ENCODE results near the gene SYT3. TPM values are rescaled to one million over a fixed set of nuclear protein-coding genes. Genes with fewer than 3 reads are reported as not detected.

The SYT3 gene
- total and polyA plus RNA-seq, 2 experiments from 2014 or later = 10.0 to 25.5 TPM

DNA sequence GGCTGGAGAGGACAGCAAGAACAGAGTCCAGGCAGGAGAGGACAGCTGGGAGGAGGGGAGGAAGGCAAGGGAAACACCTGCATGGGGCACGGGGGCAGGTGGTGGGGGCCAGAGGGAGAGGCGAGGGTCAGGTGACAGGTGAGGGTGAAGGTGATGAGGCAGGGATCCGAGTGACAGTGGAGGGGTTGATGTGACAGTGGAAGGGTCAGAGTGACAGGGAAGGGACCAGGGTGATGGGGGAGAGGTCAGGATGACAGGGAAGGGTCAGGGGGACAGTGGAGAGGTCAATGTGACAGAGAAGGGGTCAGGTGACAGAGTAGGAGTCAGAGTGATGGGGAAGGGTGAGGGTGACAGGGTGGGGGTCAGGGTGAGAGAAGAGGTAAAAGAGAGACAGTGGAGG is 38.6 kb upstream of the SYT3 start:
- peaks cover 17% of the 10 kb centered on the region for H3K27me3 Mint-ChIP-seq (ENCODE audit: insufficient read depth, low read depth, poor library complexity)
- DNase-seq (ENCODE audit: low spot score) (no peak), ATAC-seq (no peak)
- H3K36me3 Mint-ChIP-seq (ENCODE audit: low read depth) = peaks cover 59% of the 10 kb centered on the region
- no peaks in the 10 kb centered on the region for H3K36me3 ChIP-seq (ENCODE audit: insufficient read depth)
- H3K9me3 Mint-ChIP-seq = peaks cover 96% of the 10 kb centered on the region
- H3K27me3 ChIP-seq (ENCODE audit: insufficient read depth) = peaks cover 62% of the 10 kb centered on the region
- H3K27ac Mint-ChIP-seq = no peak overlapping the region
- H3K4me2 ChIP-seq = peak overlapping the region; percentile 75
- peak overlapping the region; percentile 38; the same call in 1 of the 2 replicates for H3K4me3 ChIP-seq
- H3K9me2 ChIP-seq (ENCODE audit: insufficient read depth) = no peaks in the 10 kb centered on the region
- no peaks in the 10 kb centered on the region for H3K79me2 ChIP-seq (replicated peaks; ENCODE audit: insufficient read depth)
- H3F3A ChIP-seq (replicated peaks; ENCODE audit: low read depth) = peaks cover 9% of the 10 kb centered on the region; the same call in 1 of the 2 replicates
- no peaks in the 10 kb centered on the region for H3K4me1 Mint-ChIP-seq
- H2AFZ ChIP-seq = no peak overlapping the region
- H3K4me1 ChIP-seq (ENCODE audit: insufficient read depth) = peaks cover 35% of the 10 kb centered on the region
- H4K20me1 ChIP-seq (replicated peaks; ENCODE audit: insufficient read depth) = no peaks in the 10 kb centered on the region
- TF ChIP-seq, protein P1, sequence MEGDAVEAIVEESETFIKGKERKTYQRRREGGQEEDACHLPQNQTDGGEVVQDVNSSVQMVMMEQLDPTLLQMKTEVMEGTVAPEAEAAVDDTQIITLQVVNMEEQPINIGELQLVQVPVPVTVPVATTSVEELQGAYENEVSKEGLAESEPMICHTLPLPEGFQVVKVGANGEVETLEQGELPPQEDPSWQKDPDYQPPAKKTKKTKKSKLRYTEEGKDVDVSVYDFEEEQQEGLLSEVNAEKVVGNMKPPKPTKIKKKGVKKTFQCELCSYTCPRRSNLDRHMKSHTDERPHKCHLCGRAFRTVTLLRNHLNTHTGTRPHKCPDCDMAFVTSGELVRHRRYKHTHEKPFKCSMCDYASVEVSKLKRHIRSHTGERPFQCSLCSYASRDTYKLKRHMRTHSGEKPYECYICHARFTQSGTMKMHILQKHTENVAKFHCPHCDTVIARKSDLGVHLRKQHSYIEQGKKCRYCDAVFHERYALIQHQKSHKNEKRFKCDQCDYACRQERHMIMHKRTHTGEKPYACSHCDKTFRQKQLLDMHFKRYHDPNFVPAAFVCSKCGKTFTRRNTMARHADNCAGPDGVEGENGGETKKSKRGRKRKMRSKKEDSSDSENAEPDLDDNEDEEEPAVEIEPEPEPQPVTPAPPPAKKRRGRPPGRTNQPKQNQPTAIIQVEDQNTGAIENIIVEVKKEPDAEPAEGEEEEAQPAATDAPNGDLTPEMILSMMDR (conservative IDR thresholded peaks at IDR 0.05; ENCODE audit: low read depth in 2 of 2) = no peak
- TF ChIP-seq, protein P2, sequence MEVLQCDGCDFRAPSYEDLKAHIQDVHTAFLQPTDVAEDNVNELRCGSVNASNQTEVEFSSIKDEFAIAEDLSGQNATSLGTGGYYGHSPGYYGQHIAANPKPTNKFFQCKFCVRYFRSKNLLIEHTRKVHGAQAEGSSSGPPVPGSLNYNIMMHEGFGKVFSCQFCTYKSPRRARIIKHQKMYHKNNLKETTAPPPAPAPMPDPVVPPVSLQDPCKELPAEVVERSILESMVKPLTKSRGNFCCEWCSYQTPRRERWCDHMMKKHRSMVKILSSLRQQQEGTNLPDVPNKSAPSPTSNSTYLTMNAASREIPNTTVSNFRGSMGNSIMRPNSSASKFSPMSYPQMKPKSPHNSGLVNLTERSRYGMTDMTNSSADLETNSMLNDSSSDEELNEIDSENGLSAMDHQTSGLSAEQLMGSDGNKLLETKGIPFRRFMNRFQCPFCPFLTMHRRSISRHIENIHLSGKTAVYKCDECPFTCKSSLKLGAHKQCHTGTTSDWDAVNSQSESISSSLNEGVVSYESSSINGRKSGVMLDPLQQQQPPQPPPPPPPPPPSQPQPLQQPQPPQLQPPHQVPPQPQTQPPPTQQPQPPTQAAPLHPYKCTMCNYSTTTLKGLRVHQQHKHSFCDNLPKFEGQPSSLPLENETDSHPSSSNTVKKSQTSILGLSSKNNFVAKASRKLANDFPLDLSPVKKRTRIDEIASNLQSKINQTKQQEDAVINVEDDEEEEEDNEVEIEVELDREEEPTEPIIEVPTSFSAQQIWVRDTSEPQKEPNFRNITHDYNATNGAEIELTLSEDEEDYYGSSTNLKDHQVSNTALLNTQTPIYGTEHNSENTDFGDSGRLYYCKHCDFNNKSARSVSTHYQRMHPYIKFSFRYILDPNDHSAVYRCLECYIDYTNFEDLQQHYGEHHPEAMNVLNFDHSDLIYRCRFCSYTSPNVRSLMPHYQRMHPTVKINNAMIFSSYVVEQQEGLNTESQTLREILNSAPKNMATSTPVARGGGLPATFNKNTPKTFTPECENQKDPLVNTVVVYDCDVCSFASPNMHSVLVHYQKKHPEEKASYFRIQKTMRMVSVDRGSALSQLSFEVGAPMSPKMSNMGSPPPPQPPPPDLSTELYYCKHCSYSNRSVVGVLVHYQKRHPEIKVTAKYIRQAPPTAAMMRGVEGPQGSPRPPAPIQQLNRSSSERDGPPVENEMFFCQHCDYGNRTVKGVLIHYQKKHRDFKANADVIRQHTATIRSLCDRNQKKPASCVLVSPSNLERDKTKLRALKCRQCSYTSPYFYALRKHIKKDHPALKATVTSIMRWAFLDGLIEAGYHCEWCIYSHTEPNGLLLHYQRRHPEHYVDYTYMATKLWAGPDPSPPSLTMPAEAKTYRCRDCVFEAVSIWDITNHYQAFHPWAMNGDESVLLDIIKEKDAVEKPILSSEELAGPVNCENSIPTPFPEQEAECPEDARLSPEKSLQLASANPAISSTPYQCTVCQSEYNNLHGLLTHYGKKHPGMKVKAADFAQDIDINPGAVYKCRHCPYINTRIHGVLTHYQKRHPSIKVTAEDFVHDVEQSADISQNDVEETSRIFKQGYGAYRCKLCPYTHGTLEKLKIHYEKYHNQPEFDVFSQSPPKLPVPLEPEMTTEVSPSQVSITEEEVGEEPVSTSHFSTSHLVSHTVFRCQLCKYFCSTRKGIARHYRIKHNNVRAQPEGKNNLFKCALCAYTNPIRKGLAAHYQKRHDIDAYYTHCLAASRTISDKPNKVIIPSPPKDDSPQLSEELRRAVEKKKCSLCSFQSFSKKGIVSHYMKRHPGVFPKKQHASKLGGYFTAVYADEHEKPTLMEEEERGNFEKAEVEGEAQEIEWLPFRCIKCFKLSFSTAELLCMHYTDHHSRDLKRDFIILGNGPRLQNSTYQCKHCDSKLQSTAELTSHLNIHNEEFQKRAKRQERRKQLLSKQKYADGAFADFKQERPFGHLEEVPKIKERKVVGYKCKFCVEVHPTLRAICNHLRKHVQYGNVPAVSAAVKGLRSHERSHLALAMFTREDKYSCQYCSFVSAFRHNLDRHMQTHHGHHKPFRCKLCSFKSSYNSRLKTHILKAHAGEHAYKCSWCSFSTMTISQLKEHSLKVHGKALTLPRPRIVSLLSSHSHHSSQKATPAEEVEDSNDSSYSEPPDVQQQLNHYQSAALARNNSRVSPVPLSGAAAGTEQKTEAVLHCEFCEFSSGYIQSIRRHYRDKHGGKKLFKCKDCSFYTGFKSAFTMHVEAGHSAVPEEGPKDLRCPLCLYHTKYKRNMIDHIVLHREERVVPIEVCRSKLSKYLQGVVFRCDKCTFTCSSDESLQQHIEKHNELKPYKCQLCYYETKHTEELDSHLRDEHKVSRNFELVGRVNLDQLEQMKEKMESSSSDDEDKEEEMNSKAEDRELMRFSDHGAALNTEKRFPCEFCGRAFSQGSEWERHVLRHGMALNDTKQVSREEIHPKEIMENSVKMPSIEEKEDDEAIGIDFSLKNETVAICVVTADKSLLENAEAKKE (CRISPR knock-in tag; IDR thresholded peaks at IDR 0.05) = no peak
- TF ChIP-seq CREB1 (CRISPR knock-in tag; IDR thresholded peaks at IDR 0.05; ENCODE audit: low read depth) = no peak
- no peak overlapping the region for H3K4me3 Mint-ChIP-seq
- no peak overlapping the region for H3K27ac ChIP-seq (ENCODE audit: low read depth)

DNA sequence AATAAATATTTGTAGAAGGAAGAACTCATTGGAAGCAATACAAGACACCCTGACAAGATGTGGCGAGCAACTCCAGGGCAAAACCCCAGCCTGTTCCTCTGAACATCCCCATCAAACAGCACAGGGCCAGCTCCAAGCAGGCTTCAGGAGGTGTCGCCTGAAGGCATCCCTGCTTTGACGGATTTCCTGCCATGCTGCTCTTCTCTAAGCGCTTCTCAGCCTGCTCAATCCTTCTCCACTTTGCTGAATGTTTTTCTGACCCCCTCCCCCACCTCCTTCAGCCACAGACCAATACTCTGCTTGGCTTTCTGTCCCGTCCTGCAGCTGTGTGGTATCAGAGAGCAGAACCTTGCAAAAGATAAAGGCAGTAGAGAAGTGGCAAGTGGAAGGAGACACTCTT is 38.0 kb upstream of the SYT3 start:
- peaks cover 96% of the 10 kb centered on the region for H3K9me3 Mint-ChIP-seq
- Histone ChIP-seq H3K4me1 (ENCODE audit: insufficient read depth) (peaks cover 40% of the 10 kb centered on the region), H3K4me2 (peak overlapping the region; percentile 75), H2AFZ (no peak overlapping the region), H3K27me3 (ENCODE audit: insufficient read depth) (peaks cover 62% of the 10 kb centered on the region), H4K20me1 (replicated peaks; ENCODE audit: insufficient read depth) (no peaks in the 10 kb centered on the region), H3K4me3 (peak overlapping the region; percentile 38), H3K79me2 (replicated peaks; ENCODE audit: insufficient read depth) (no peaks in the 10 kb centered on the region), H3F3A (replicated peaks; ENCODE audit: low read depth) (peaks cover 9% of the 10 kb centered on the region; the same call in 1 of the 2 replicates), H3K9me2 (ENCODE audit: insufficient read depth) (no peaks in the 10 kb centered on the region), H3K27ac (ENCODE audit: low read depth) (0 out of 2 replicates have a peak overlapping the region, but pooled peaks have one; percentile 14), H3K36me3 (ENCODE audit: insufficient read depth) (no peaks in the 10 kb centered on the region)
- H3K36me3 Mint-ChIP-seq (ENCODE audit: low read depth) = peaks cover 64% of the 10 kb centered on the region
- DNase-seq (ENCODE audit: low spot score) (peak; percentile 45), ATAC-seq (no peak)
- peaks cover 17% of the 10 kb centered on the region for H3K27me3 Mint-ChIP-seq (ENCODE audit: insufficient read depth, low read depth, poor library complexity)
- H3K4me1 Mint-ChIP-seq = no peaks in the 10 kb centered on the region
- no peak overlapping the region for H3K27ac Mint-ChIP-seq
- no peak overlapping the region for H3K4me3 Mint-ChIP-seq
- TF ChIP-seq, protein P1 (conservative IDR thresholded peaks at IDR 0.05; ENCODE audit: low read depth in 2 of 2) = no peak
- TF ChIP-seq, protein P3, sequence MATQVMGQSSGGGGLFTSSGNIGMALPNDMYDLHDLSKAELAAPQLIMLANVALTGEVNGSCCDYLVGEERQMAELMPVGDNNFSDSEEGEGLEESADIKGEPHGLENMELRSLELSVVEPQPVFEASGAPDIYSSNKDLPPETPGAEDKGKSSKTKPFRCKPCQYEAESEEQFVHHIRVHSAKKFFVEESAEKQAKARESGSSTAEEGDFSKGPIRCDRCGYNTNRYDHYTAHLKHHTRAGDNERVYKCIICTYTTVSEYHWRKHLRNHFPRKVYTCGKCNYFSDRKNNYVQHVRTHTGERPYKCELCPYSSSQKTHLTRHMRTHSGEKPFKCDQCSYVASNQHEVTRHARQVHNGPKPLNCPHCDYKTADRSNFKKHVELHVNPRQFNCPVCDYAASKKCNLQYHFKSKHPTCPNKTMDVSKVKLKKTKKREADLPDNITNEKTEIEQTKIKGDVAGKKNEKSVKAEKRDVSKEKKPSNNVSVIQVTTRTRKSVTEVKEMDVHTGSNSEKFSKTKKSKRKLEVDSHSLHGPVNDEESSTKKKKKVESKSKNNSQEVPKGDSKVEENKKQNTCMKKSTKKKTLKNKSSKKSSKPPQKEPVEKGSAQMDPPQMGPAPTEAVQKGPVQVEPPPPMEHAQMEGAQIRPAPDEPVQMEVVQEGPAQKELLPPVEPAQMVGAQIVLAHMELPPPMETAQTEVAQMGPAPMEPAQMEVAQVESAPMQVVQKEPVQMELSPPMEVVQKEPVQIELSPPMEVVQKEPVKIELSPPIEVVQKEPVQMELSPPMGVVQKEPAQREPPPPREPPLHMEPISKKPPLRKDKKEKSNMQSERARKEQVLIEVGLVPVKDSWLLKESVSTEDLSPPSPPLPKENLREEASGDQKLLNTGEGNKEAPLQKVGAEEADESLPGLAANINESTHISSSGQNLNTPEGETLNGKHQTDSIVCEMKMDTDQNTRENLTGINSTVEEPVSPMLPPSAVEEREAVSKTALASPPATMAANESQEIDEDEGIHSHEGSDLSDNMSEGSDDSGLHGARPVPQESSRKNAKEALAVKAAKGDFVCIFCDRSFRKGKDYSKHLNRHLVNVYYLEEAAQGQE (IDR thresholded peaks at IDR 0.05; ENCODE audit: unreplicated experiment) = no peak
- no peak for TF ChIP-seq CREB1 (CRISPR knock-in tag; IDR thresholded peaks at IDR 0.05; ENCODE audit: low read depth)

Measured in GM23338 (cell line).